Thyroid gland (tissue), 4 donors: ENCODE results near the gene RAB30. TPM values are rescaled to one million over a fixed set of nuclear protein-coding genes. Genes with fewer than 3 reads are reported as not detected.
A peak's percentile ranks its signal among the peaks of the same experiment; 100 is the strongest.

Experiments used
- DNase-seq, 2 donors: peaks; one replicate each; pipeline ENCODE4 v3.0.0-alpha.2; 2019
- H3K27ac ChIP-seq, 3 donors: fragments of 200-600 bp; sonication (generic); 1 replicate in 2 of 3; 2 replicates in 1 of 3; pipeline ENCODE4 v1.5.1; 2016 to 2019; ENCODE audit warnings: mild to moderate bottlenecking in 1 of 3, moderate library complexity in 1 of 3
- H3K27me3 ChIP-seq: fragments of 200-600 bp; sonication (generic); one replicate; pipeline ENCODE4 v1.5.1; 2019
- H3K36me3 ChIP-seq, 2 donors: fragments of 200-600 bp; sonication (generic); one replicate each; pipeline ENCODE4 v1.5.1; 2016 to 2019
- H3K4me1 ChIP-seq, 2 donors: fragments of 200-600 bp; sonication (generic); one replicate each; pipeline ENCODE4 v1.5.1; 2017 to 2019
- H3K4me3 ChIP-seq, 3 donors: fragments of 200-600 bp; sonication (generic); replicated peaks in 1 of 3; 1 replicate in 2 of 3; 2 replicates in 1 of 3; pipeline ENCODE4 v1.5.1; 2016; ENCODE audit warnings: mild to moderate bottlenecking in 1 of 3
- H3K9me3 ChIP-seq: fragments of 200-600 bp; sonication (generic); one replicate; pipeline ENCODE4 v1.5.1; 2017
- POLR2A ChIP-seq, 2 donors: fragments of 450-650 bp; IDR thresholded peaks; one replicate each; pipeline ENCODE4 v1.6.1; 2017; ENCODE audit warnings: antibody characterized with exemption in 2 of 2, mild to moderate bottlenecking in 2 of 2, moderate library complexity in 1 of 2
- WGBS, 2 donors: methylation state at CpG; one replicate each; pipeline ENCODE4 v1.1.5; 2017; 5-methylcytosine and 5-hydroxymethylcytosine counted together
- intact Hi-C: fragments of 100-400 bp; cut with DNase I; formaldehyde crosslinking; loops from one replicate; pipeline ENCODE4 v1.15.1; 2023
- total RNA-seq, 4 donors: library from RNA; depleted of rRNA; stranded (reverse); fragments of >200 nt; gene quantifications; one replicate each; pipeline ENCODE4 v1.2.3, GENCODE V29; 2016
- TF ChIP-seq, protein P1 (sequence below), 6 experiments: fragments of 200-600 bp in 3 of 6; fragments of 450-650 bp in 3 of 6; sonication (generic) in 3 of 6; IDR thresholded peaks; one replicate each; pipeline ENCODE4 v1.5.1; 2016 to 2019; ENCODE audit warnings: antibody characterized with exemption in 6 of 6, mild to moderate bottlenecking in 2 of 6, inconsistent platforms in 1 of 6, moderate library complexity in 1 of 6

The RAB30 gene
- total RNA-seq, 4 donors from 2014 or later = 12.0 to 30.0 (median 22.8) TPM

DNA sequence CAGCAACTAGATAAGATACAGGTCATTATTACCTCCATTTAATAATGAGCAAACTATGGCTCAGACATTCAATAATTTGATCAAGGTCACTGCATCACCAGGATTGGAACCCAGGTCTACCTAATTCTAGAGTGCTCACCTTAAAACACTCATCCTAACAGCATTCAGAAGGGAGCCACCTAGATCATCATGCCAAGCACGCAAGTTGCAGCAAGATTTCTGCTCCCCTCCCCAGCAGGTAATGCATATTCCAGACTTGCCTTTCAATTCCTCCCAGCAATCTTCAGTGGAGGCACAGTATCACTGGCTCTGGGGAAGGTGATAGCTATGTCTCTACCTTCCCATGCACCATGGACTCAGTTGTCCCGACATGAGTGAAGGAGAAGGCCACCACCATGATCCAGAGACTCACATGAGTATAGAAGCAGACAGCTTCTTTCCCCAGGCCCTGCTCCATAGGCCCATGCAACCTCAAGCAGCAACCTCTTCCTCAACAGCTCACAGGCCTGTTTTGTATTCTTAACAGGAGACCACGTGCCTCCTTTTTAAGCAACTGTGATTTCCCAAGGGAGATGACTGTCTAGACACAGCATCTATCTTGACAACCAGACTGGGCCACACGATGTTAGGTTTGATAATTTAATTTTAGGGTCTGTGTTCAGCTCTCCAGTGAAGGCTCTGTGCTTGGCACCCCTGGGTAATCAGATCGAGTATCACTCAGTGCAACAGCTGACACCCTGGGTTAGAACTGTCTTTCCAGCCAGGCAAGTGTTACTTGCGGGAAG lies 36.4 kb downstream of the RAB30 start:
- no peaks in the 10 kb centered on the region for H3K9me3 ChIP-seq
- 79 to 85% methylated on average over 6 of the region's 6 CpGs for WGBS, 2 donors
- no peaks in the 10 kb centered on the region for H3K36me3 ChIP-seq
- peaks cover 31 to 40% of the 10 kb centered on the region in 2 donors for H3K4me1 ChIP-seq
- no peaks in the 10 kb centered on the region for H3K27me3 ChIP-seq
- peak overlapping the region in 2 of 3 donors; percentile 71 to 83 for H3K27ac ChIP-seq
- intact Hi-C loops = no loop called here
- DNase-seq = no peak
- no peak overlapping the region for H3K4me3 ChIP-seq
- TF ChIP-seq, protein P1, sequence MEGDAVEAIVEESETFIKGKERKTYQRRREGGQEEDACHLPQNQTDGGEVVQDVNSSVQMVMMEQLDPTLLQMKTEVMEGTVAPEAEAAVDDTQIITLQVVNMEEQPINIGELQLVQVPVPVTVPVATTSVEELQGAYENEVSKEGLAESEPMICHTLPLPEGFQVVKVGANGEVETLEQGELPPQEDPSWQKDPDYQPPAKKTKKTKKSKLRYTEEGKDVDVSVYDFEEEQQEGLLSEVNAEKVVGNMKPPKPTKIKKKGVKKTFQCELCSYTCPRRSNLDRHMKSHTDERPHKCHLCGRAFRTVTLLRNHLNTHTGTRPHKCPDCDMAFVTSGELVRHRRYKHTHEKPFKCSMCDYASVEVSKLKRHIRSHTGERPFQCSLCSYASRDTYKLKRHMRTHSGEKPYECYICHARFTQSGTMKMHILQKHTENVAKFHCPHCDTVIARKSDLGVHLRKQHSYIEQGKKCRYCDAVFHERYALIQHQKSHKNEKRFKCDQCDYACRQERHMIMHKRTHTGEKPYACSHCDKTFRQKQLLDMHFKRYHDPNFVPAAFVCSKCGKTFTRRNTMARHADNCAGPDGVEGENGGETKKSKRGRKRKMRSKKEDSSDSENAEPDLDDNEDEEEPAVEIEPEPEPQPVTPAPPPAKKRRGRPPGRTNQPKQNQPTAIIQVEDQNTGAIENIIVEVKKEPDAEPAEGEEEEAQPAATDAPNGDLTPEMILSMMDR (IDR thresholded peaks at IDR 0.05) = no peak
- TF ChIP-seq POLR2A (IDR thresholded peaks at IDR 0.05) = no peak

DNA sequence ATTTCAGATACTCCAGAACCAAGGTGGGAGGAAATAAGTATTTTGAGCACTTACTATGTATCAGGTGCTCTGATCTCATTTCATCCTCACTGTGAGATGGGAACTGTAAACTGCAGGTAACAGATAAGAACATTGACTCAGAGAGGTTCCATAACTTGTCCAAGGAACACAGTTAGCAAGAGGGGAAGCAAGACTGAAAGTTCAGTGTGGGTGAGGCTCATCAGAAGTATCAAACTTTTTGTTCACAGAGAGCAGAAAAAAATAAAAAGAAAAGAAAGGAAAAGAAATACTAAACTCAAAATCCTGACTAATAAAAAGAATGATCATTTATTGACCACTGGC lies 37.1 kb downstream of the RAB30 start:
- DNase-seq = no peak
- H3K27me3 ChIP-seq = no peaks in the 10 kb centered on the region
- peak overlapping the region; percentile 40 to 83 (median 71) for H3K27ac ChIP-seq
- intact Hi-C loops = no loop called here
- H3K4me1 ChIP-seq = peaks cover 31 to 40% of the 10 kb centered on the region in 2 donors
- no peak overlapping the region for H3K4me3 ChIP-seq
- no peaks in the 10 kb centered on the region for H3K9me3 ChIP-seq
- no peaks in the 10 kb centered on the region for H3K36me3 ChIP-seq
- no peak for TF ChIP-seq POLR2A (IDR thresholded peaks at IDR 0.05)
- TF ChIP-seq, protein P1 (IDR thresholded peaks at IDR 0.05) = no peak

DNA sequence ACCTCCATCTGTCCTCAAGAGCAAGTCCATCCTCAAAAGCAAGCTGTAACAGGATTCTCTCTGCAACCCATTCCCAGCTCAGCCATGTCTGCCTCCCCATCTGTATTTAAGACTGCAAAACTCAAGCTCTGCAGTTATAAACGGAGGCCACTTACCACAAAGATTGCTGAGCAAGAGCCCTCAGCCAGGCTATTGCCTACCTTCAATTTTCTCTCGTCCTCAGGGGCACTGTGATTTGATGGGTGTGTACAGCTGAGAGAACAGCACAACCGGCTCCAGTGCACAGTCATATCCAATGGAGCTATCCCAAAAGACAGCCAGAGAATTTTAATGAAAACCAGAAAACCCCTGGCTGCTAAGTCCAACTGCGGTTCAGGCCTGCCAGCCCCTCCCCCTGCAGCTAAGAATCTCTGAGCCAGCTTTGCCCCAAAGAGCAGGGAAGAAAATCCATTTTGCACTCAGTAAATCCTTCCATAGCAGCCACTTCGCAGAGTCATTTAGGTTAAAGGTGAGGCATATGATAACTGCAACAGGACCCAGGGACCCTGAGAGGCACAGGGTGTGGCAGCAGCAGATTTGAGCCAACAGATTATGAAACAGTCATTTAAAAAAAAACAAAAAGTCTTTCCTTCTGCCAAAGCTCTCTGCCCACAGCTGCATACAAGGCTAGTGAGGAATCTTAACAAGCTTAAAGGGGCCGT lies 37.6 kb downstream of the RAB30 start:
- Histone ChIP-seq H3K27me3 (no peaks in the 10 kb centered on the region), H3K4me3 (no peak overlapping the region), H3K4me1 (peaks cover 31 to 40% of the 10 kb centered on the region in 2 donors), H3K36me3 (no peaks in the 10 kb centered on the region), H3K9me3 (no peaks in the 10 kb centered on the region), H3K27ac (peak overlapping the region; percentile 40 to 83 (median 71))
- intact Hi-C loops = no loop called here
- 12 to 17% methylated on average over 6 of the region's 6 CpGs for WGBS, 2 donors
- TF ChIP-seq POLR2A (IDR thresholded peaks at IDR 0.05) = no peak
- TF ChIP-seq, protein P1 (IDR thresholded peaks at IDR 0.05) = no peak
- peak; percentile 54 to 55 for DNase-seq

DNA sequence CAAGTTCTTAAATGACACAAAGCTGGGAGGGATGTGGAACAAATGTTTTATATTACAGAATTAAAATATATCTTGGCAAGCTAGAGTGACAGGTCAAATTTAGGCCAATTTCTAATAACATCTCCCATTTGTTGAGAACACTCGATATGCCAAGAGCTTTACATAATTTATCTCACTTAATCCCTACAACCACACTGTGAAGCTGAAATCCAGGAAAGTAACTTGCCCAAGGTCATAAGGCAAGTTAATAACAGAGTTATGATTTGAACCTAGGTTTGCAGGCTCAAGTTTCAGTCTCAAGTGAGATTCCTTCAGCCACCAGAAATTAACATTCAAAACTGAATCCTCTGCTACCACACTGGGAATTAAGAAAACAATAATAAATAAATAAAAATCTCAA lies 38.3 kb downstream of the RAB30 start:
- no peak for DNase-seq
- intact Hi-C loops = no loop called here
- peak overlapping the region; percentile 40 to 83 (median 71) for H3K27ac ChIP-seq
- no peak overlapping the region for H3K4me3 ChIP-seq
- peaks cover 31 to 40% of the 10 kb centered on the region in 2 donors for H3K4me1 ChIP-seq
- no peaks in the 10 kb centered on the region for H3K36me3 ChIP-seq
- no peaks in the 10 kb centered on the region for H3K27me3 ChIP-seq
- 56 to 70% methylated on average over 1 of the region's 1 CpG for WGBS, 2 donors
- TF ChIP-seq, protein P1 (IDR thresholded peaks at IDR 0.05) = no peak
- TF ChIP-seq POLR2A (IDR thresholded peaks at IDR 0.05) = no peak
- H3K9me3 ChIP-seq = no peaks in the 10 kb centered on the region

DNA sequence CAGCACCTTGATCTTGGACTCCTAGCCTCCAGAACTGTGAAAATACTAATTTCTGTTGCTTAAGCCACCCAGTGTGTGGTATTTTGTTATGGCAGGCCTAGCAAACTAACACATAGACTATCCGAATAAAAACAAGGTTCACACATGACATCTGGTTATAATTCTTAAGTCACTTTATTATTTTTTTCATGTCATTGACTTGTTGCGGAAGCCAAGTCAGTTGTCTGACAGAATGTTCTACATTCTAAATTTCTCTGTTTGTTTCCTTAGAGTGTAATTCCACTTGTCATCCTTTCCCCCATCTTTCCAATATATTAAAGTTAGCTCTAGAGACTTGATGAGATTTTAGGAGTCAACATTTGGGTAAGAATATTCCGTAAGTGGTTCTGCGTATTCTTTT lies 40.6 kb downstream of the RAB30 start:
- no peak for TF ChIP-seq POLR2A (IDR thresholded peaks at IDR 0.05)
- TF ChIP-seq, protein P1 (IDR thresholded peaks at IDR 0.05) = no peak
- peaks cover 31 to 40% of the 10 kb centered on the region in 2 donors for H3K4me1 ChIP-seq
- no peak overlapping the region for H3K27ac ChIP-seq
- H3K9me3 ChIP-seq = no peaks in the 10 kb centered on the region
- H3K36me3 ChIP-seq = no peaks in the 10 kb centered on the region
- no peak overlapping the region for H3K4me3 ChIP-seq
- no peaks in the 10 kb centered on the region for H3K27me3 ChIP-seq
- no peak for DNase-seq
- intact Hi-C loops = no loop called here
- WGBS, 2 donors = 90 to 91% methylated on average over 4 of the region's 4 CpGs
